HEK293T (cell line): ENCODE measurements around the gene PCDHGC5.

Experiments used
- CTCF ChIA-PET: fragments of 350-600 bp; formaldehyde crosslinking; extraction: SDS; loops from one replicate; lab custom pipeline; 2021; ENCODE audit warnings: antibody characterized with exemption, inconsistent platforms; lab: Yijun Ruan, JAX
- POLR2A ChIA-PET: fragments of 350-600 bp; formaldehyde crosslinking; extraction: SDS; loops from one replicate; lab custom pipeline; 2020; ENCODE audit warnings: antibody characterized with exemption, inconsistent platforms; lab: Yijun Ruan, JAX
- DNase-seq: peaks from one replicate; pipeline ENCODE4 v3.0.0; 2012; ENCODE audit warnings: mixed read lengths; ENCODE audit errors: extremely low spot score
- ARNT ChIP-seq: fragments of 450-650 bp; IDR thresholded peaks from 2 replicates; pipeline ENCODE4 v1.6.1; 2017; ENCODE audit warnings: mild to moderate bottlenecking
- BHLHE40 ChIP-seq: fragments of 450-650 bp; IDR thresholded peaks from 2 replicates; pipeline ENCODE4 v1.6.1; 2016; ENCODE audit warnings: mild to moderate bottlenecking, moderate library complexity, borderline replicate concordance
- CTBP1 ChIP-seq: fragments of 450-650 bp; IDR thresholded peaks from 2 replicates; pipeline ENCODE4 v1.6.1; 2016; ENCODE audit warnings: borderline replicate concordance
- ELF4 ChIP-seq: fragments of 450-650 bp; IDR thresholded peaks from 2 replicates; pipeline ENCODE4 v1.6.1; 2017; ENCODE audit warnings: antibody characterized with exemption
- FOXA1 ChIP-seq: fragments of 450-650 bp; IDR thresholded peaks from 2 replicates; pipeline ENCODE4 v1.6.1; 2016; ENCODE audit warnings: mild to moderate bottlenecking
- FOXK2 ChIP-seq: fragments of 450-650 bp; IDR thresholded peaks from 2 replicates; pipeline ENCODE4 v1.6.1; 2016; ENCODE audit warnings: mild to moderate bottlenecking
- FOXM1 ChIP-seq: fragments of 450-650 bp; IDR thresholded peaks from 2 replicates; pipeline ENCODE4 v1.6.1; 2017; ENCODE audit warnings: mild to moderate bottlenecking, borderline replicate concordance
- HDGF ChIP-seq: fragments of 450-650 bp; IDR thresholded peaks from 2 replicates; pipeline ENCODE4 v1.6.1; 2017; ENCODE audit warnings: antibody characterized with exemption, borderline replicate concordance
- L3MBTL2 ChIP-seq: fragments of 450-650 bp; conservative IDR thresholded peaks from 2 replicates; pipeline ENCODE4 v1.6.1; 2016; ENCODE audit warnings: mild to moderate bottlenecking
- LEF1 ChIP-seq: fragments of 450-650 bp; IDR thresholded peaks from 2 replicates; pipeline ENCODE4 v1.6.1; 2017; ENCODE audit warnings: mild to moderate bottlenecking, borderline replicate concordance
- NFRKB ChIP-seq: fragments of 450-650 bp; IDR thresholded peaks from 2 replicates; pipeline ENCODE4 v1.6.1; 2016; ENCODE audit warnings: mild to moderate bottlenecking, moderate library complexity
- SP1 ChIP-seq: fragments of 450-650 bp; IDR thresholded peaks from 2 replicates; pipeline ENCODE4 v1.6.1; 2017
- SUZ12 ChIP-seq: fragments of 450-650 bp; IDR thresholded peaks from 2 replicates; pipeline ENCODE4 v1.6.1; 2016; ENCODE audit warnings: mild to moderate bottlenecking
- TARDBP ChIP-seq: fragments of 450-650 bp; IDR thresholded peaks from 2 replicates; pipeline ENCODE4 v1.6.1; 2016
- ZNF384 ChIP-seq: fragments of 450-650 bp; IDR thresholded peaks from 2 replicates; pipeline ENCODE4 v1.6.1; 2016
- TF ChIP-seq, protein P1 (sequence below): fragments of 450-650 bp; IDR thresholded peaks from 2 replicates; pipeline ENCODE4 v1.6.1; 2016

PCDHGC5 gene

DNA sequence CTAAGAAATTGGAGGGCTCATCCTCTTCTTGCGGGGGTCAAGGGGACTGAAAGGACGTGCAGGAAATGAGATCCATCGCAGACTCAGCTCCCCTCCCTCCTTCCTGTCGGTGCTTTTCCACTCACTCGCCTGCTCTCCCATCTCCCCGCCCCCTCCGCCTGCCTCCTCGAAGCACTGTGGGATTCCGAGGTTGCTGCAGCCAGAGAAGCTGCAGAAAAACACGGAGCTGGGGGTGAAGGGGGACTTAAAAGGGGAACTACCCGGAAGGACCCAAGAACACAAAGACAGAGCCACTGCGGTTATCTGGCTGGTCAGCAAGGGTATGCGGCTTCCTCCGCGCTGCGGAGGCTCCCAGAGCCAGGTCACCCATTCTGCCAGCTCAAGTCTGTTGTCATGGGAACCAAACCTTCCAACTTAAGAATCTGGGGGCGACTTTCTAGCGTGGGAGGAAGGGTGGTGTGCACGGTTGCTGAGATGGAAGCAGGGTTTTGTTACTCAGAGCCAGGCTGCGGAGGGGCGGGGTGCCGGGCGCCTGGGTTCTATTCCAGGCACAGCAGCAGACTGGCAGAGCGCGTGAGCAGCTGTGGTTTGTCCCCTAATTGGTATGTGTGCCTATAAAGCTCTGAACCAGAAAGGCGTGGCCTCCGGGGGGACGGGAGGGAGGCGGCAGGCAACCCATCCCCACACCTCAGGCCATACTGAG is 24.9 kb downstream of the PCDHGC5 start:
- DNase-seq, result no peak
- TF ChIP-seq FOXM1, result no peak
- TF ChIP-seq HDGF, result no peak
- no peak for TF ChIP-seq ZNF384
- no peak for TF ChIP-seq TARDBP
- TF ChIP-seq L3MBTL2, result no peak
- no peak for TF ChIP-seq LEF1
- TF ChIP-seq FOXK2, result no peak
- no peak for TF ChIP-seq BHLHE40
- TF ChIP-seq NFRKB, result no peak
- no peak for TF ChIP-seq ARNT
- TF ChIP-seq ELF4, result no peak
- TF ChIP-seq SP1, result no peak
- TF ChIP-seq FOXA1, result no peak
- TF ChIP-seq CTBP1, result no peak
- TF ChIP-seq, protein P1, sequence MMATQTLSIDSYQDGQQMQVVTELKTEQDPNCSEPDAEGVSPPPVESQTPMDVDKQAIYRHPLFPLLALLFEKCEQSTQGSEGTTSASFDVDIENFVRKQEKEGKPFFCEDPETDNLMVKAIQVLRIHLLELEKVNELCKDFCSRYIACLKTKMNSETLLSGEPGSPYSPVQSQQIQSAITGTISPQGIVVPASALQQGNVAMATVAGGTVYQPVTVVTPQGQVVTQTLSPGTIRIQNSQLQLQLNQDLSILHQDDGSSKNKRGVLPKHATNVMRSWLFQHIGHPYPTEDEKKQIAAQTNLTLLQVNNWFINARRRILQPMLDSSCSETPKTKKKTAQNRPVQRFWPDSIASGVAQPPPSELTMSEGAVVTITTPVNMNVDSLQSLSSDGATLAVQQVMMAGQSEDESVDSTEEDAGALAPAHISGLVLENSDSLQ, result no peak
- no peak for TF ChIP-seq SUZ12
- POLR2A ChIA-PET, result no interaction called here
- CTCF ChIA-PET, result interaction anchor here (0.6 to 3.3 kb wide), 6 partner anchors 10 to 721 kb away, joined by 3 to 16 read pairs (median 5); partner anchors contain the start of genes PCDHB15, PCDHGA11 and PCDHGA12

DNA sequence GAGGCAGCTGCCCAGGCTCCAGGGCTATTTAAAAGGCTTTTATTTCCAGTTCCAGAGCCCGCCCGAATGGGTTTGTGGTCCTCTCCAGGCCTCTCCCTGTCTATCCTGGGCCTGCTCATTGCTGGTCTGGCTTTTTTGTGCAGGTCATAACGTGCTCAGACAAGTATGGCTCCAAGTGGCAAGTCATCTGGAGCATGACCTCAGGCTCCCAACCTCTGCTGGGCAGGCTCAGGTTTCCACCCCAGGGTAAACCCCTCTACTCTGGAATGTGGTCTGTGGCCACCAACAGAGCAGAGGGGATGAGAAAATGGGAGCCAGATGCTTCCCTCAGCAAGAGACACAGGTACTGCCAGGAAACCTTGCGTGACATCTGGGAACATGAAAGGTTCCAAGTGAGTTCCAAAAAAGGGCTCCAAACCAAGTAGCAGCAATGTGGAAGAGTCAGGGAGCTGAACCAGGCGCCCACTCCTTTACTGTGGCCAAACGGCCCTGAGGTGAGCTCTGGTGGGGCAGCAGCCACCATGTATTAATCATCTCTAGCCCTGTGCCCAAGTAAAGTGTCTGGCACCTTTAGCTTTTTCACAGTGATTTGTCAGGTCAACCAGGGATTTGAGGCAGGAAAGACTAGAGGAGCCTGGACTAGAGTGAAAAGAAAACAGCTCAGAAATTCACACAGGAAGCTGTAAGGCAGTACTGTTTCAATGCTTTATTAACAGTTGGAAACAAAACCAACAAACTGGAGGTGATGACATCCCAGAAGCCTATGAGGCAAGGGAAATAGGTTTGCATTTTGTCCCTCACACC is 25.7 kb downstream of the PCDHGC5 start:
- POLR2A ChIA-PET, result no interaction called here

DNA sequence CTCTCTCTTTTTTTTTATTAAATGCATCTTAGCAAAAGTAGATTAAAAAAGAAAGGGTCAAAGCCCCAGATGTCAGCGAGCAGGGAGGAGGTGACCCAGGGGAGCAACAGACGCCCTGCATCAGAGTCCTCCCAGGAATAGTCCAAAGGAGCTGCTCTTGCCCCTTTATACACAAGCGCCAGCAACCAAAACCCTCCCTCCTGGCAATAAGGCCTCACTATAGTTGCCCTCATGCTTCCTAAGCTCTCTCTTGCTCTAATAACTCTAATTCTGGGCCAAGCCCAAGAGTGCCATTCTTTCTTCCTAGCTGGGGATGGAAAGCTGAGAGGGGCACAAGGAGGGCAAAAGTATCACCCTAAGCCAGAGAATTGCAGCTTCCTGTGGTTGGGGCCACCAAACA is 26.3 kb downstream of the PCDHGC5 start:
- POLR2A ChIA-PET, result no interaction called here
- CTCF ChIA-PET, result interaction anchor here (0.6 to 3.3 kb wide), 5 partner anchors 9 to 104 kb away, joined by 3 to 16 read pairs (median 8); partner anchors contain the start of gene PCDHGA11
- no peak for DNase-seq
- TF ChIP-seq HDGF (no peak), FOXK2 (no peak), FOXM1 (no peak), CTBP1 (no peak), FOXA1 (no peak), LEF1 (no peak)
- TF ChIP-seq, protein P1, result no peak

More for the DNA sequence above, 25.7 kb downstream of the PCDHGC5 start:
- CTCF ChIA-PET, result interaction anchor here (0.6 to 3.3 kb wide), 5 partner anchors 10 to 270 kb away, joined by 3 to 16 read pairs (median 6); partner anchors contain the start of genes PCDHB15 and PCDHGA11
- TF ChIP-seq SUZ12 (no peak), CTBP1 (no peak), BHLHE40 (no peak), FOXK2 (no peak), L3MBTL2 (no peak), NFRKB (no peak), FOXA1 (no peak), ELF4 (no peak), LEF1 (no peak), ARNT (no peak), TARDBP (no peak), ZNF384 (no peak), HDGF (no peak), FOXM1 (no peak), SP1 (no peak)
- TF ChIP-seq, protein P1, result no peak
- DNase-seq, result no peak

DNA sequence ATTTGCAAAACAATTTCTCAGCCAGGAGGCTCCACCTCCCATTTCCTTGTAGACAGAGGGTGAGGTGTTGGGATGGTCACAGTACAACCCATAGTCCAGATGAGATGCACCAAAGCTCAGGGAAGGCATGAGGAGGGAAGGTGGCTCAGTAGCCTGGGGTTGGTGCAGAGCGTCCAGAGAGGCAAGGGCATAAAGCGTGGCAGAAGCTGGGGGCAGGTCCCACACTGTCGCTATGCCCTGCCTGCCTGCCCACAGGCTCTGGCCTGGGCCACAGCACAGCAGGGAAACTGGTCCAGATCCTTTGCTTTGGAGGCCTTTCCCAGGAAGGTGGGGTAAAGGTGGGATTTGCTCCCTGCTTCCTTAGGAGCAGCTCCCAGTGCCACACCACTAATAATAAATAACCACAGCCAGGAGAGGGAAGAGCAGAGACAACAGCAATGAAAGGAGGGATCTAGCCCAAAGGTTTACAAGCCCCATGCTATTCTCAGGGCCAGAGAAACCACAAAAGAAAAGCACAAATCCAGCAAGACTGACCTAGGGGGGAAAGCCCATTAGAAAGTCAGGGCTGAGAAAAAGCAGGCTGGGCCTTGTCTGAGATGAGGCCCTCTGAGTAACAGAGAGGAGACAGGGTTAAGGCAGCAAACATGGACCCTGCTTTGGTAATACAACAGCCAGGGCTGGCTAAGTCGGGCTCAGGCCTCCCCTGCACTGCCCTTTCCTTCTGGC is 27.2 kb downstream of the PCDHGC5 start:
- no peak for DNase-seq
- CTCF ChIA-PET, result interaction anchor here (0.6 to 3.3 kb wide), 4 partner anchors 8 to 95 kb away, joined by 3 to 16 read pairs (median 9); partner anchors contain the start of gene PCDHGA11
- POLR2A ChIA-PET, result no interaction called here
- TF ChIP-seq FOXM1 (no peak), CTBP1 (no peak)

DNA sequence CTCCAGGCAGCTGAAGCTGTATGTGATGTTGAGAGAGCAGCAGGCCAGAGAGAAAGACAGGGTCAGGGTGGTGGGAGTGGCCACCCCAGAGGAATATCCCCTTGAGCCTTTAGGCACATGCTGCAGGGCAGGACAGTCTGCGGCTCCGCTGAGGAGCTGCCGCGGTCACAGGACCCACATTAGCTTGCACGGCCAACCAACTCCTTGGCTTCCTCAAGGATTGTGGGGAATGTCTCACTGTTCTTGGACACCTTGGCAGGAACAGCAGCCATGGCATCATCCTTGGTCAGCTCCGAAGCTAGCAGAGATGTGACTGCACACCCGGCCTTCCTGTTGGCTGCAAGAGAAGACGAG is 27.8 kb downstream of the PCDHGC5 start:
- TF ChIP-seq, protein P1, result no peak
- TF ChIP-seq ARNT, result no peak
- no peak for TF ChIP-seq FOXM1
- TF ChIP-seq L3MBTL2, result no peak
- no peak for TF ChIP-seq LEF1
- no peak for TF ChIP-seq BHLHE40
- TF ChIP-seq SUZ12, result no peak
- no peak for TF ChIP-seq NFRKB
- TF ChIP-seq ZNF384, result no peak
- TF ChIP-seq SP1, result no peak
- TF ChIP-seq TARDBP, result no peak
- TF ChIP-seq FOXA1, result no peak
- CTCF ChIA-PET, result no interaction called here
- POLR2A ChIA-PET, result no interaction called here
- no peak for DNase-seq
